Gastrocnemius medialis (tissue), 4 donors: ENCODE data around the gene RAB14. TPM values are rescaled to one million over a fixed set of nuclear protein-coding genes. Genes with fewer than 3 reads are reported as not detected.
"Not testable (repeated sequence)": the region's sequence is repeated elsewhere in the genome, so short reads cannot be mapped to it uniquely, and the experiment has no call there.

Source experiments
- ATAC-seq, 2 donors: fragments of 150-250 bp; one replicate each; pipeline ENCODE4 v1.9.1; 2016
- DNase-seq, 2 donors: peaks; one replicate each; pipeline ENCODE4 v3.0.0-alpha.2; 2019
- H3K27ac ChIP-seq, 4 donors: fragments of 200-600 bp; sonication (generic); 1 replicate in 1 of 4; 2 replicates in 3 of 4; pipeline ENCODE4 v1.5.1; 2016 to 2018; ENCODE audit warnings: mild to moderate bottlenecking in 2 of 4, moderate library complexity in 1 of 4
- H3K27me3 ChIP-seq, 3 donors: fragments of 200-600 bp; sonication (generic) in 2 of 3; 1 replicate in 1 of 3; 2 replicates in 2 of 3; pipeline versions ENCODE4 v1.5.1 to v1.6.0; 2016 to 2019; ENCODE audit warnings: mild to moderate bottlenecking in 1 of 3, moderate library complexity in 1 of 3
- H3K36me3 ChIP-seq, 2 donors: fragments of 200-600 bp; sonication (generic) in 1 of 2; one replicate each; pipeline ENCODE4 v1.5.1; 2017 to 2018
- H3K4me1 ChIP-seq, 2 donors: fragments of 200-600 bp; sonication (generic) in 1 of 2; one replicate each; pipeline ENCODE4 v1.5.1; 2016 to 2017; ENCODE audit warnings: mild to moderate bottlenecking in 2 of 2
- H3K4me3 ChIP-seq, 4 donors: fragments of 200-600 bp; sonication (generic) in 3 of 4; 1 replicate in 1 of 4; 2 replicates in 3 of 4; pipeline ENCODE4 v1.5.1; 2016 to 2019; ENCODE audit warnings: mild to moderate bottlenecking in 2 of 4
- H3K9me3 ChIP-seq, 3 donors: fragments of 200-600 bp; sonication (generic) in 2 of 3; 1 replicate in 1 of 3; 2 replicates in 2 of 3; pipeline ENCODE4 v1.5.1; 2016 to 2019
- POLR2A ChIP-seq, 2 donors: fragments of 450-650 bp; IDR thresholded peaks; one replicate each; pipeline ENCODE4 v1.6.1; 2017; ENCODE audit warnings: antibody characterized with exemption in 2 of 2, mild to moderate bottlenecking in 2 of 2, moderate library complexity in 2 of 2
- in situ Hi-C, 4 donors: fragments of 200-750 bp; cut with MboI; loops; one replicate each; pipeline versions ENCODE4 v1.15.0 to v1.8.0; 2017; ENCODE audit warnings: low sequenced_read_pairs in 4 of 4
- intact Hi-C: fragments of 100-400 bp; cut with DNase I; formaldehyde crosslinking; loops from one replicate; pipeline ENCODE4 v1.15.1; 2023; ENCODE audit warnings: low total_unique reads
- total RNA-seq, 4 donors: library from RNA; depleted of rRNA; stranded (reverse); fragments of >200 nt; gene quantifications; one replicate each; pipeline versions ENCODE4 v1.1.0 to v1.2.3, GENCODE V29; 2016
- TF ChIP-seq, protein P1 (sequence below), 5 experiments: fragments of 450-650 bp in 3 of 5; fragments of 200-600 bp in 2 of 5; sonication (generic) in 2 of 5; IDR thresholded peaks in 4 of 5; conservative IDR thresholded peaks in 1 of 5; 1 replicate in 4 of 5; 2 replicates in 1 of 5; pipeline ENCODE4 v1.5.1; 2016 to 2019; ENCODE audit warnings: antibody characterized with exemption in 5 of 5, mild to moderate bottlenecking in 3 of 5, moderate library complexity in 3 of 5

Gene RAB14
- total RNA-seq, 4 donors from 2014 or later, result 18.7 to 26.8 (median 19.5) TPM

DNA sequence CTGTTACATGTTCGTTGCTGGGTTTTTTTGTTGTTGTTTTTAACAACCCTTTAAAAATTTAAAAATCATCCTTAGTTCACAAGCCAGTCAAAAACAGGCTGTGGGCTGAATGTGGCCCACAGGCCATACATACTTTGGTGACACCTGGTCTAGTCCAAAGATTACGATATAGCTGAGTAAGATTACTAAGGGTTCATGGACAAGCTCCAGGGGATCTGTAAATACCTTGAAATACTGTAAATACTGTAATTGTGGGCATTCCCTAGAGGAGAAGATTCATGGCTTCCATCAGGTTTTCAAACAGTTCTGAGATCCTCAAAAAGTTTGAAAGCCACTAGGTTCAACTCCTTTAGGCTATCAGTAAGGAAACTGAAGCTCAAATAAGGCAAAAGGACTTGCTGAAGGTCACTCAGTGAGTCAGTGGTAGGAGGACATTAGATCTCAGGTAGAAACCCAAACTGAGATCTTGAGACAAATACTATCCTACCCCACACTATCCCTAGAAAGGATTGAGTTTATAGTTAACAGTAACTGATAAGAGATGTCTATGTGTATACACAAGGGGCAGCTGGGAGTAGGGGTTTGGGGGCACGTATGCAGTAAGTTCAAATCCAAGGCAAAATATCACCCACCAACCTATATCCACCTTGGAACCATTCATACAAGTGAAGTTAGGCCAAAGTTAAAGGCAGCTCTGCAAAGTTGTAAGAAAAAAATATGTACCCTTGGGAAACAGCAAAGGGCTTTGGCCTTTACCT, 17.8 kb downstream of the RAB14 start:
- H3K27me3 ChIP-seq, result no peaks in the 10 kb centered on the region
- H3K9me3 ChIP-seq, result no peaks in the 10 kb centered on the region
- DNase-seq (no peak), ATAC-seq (no peak)
- intact Hi-C loops (no loop called here), in situ Hi-C loops (no loop called here)
- peaks cover 14 to 26% of the 10 kb centered on the region in 2 donors for H3K4me1 ChIP-seq
- H3K4me3 ChIP-seq, result no peak overlapping the region
- no peak for TF ChIP-seq POLR2A (IDR thresholded peaks at IDR 0.05)
- TF ChIP-seq, protein P1, sequence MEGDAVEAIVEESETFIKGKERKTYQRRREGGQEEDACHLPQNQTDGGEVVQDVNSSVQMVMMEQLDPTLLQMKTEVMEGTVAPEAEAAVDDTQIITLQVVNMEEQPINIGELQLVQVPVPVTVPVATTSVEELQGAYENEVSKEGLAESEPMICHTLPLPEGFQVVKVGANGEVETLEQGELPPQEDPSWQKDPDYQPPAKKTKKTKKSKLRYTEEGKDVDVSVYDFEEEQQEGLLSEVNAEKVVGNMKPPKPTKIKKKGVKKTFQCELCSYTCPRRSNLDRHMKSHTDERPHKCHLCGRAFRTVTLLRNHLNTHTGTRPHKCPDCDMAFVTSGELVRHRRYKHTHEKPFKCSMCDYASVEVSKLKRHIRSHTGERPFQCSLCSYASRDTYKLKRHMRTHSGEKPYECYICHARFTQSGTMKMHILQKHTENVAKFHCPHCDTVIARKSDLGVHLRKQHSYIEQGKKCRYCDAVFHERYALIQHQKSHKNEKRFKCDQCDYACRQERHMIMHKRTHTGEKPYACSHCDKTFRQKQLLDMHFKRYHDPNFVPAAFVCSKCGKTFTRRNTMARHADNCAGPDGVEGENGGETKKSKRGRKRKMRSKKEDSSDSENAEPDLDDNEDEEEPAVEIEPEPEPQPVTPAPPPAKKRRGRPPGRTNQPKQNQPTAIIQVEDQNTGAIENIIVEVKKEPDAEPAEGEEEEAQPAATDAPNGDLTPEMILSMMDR (IDR thresholded peaks at IDR 0.05 in 4 of 5, conservative IDR thresholded peaks at IDR 0.05 in 1 of 5), result no peak
- H3K36me3 ChIP-seq, result peaks cover 0 to 18% of the 10 kb centered on the region in 2 donors
- no peak overlapping the region for H3K27ac ChIP-seq

GRCh38 chr9:121182989-121183388, 18.7 kb downstream of the RAB14 start:
- intact Hi-C loops, result no loop called here
- no peak overlapping the region for H3K27ac ChIP-seq
- peaks cover 0 to 18% of the 10 kb centered on the region in 2 donors for H3K36me3 ChIP-seq

GRCh38 chr9:121182101-121182836, 19.4 kb downstream of the RAB14 start:
- Histone ChIP-seq H3K4me1 (peaks cover 14 to 26% of the 10 kb centered on the region in 2 donors), H3K36me3 (peaks cover 0 to 18% of the 10 kb centered on the region in 2 donors), H3K4me3 (no peak overlapping the region), H3K9me3 (no peaks in the 10 kb centered on the region), H3K27me3 (no peaks in the 10 kb centered on the region), H3K27ac (no peak overlapping the region)
- in situ Hi-C loops, result no loop called here
- DNase-seq (no peak), ATAC-seq (no peak)
- TF ChIP-seq POLR2A (IDR thresholded peaks at IDR 0.05), result no peak
- TF ChIP-seq, protein P1 (IDR thresholded peaks at IDR 0.05 in 4 of 5, conservative IDR thresholded peaks at IDR 0.05 in 1 of 5), result no peak
- intact Hi-C loops, result no loop called here

More at GRCh38 chr9:121182989-121183388, 18.7 kb downstream of the RAB14 start:
- Histone ChIP-seq H3K9me3 (no peaks in the 10 kb centered on the region), H3K4me1 (peaks cover 14 to 26% of the 10 kb centered on the region in 2 donors), H3K4me3 (no peak overlapping the region), H3K27me3 (no peaks in the 10 kb centered on the region)
- DNase-seq, result no peak
- in situ Hi-C loops, result no loop called here
- TF ChIP-seq, protein P1 (IDR thresholded peaks at IDR 0.05 in 4 of 5, conservative IDR thresholded peaks at IDR 0.05 in 1 of 5), result no peak
- no peak for TF ChIP-seq POLR2A (IDR thresholded peaks at IDR 0.05)
- no peak for ATAC-seq

- Histone ChIP-seq H3K9me3 (no peaks in the 10 kb centered on the region), H3K36me3 (peaks cover 0 to 18% of the 10 kb centered on the region in 2 donors), H3K4me1 (peaks cover 14 to 26% of the 10 kb centered on the region in 2 donors), H3K27ac (no peak overlapping the region), H3K4me3 (no peak overlapping the region), H3K27me3 (no peaks in the 10 kb centered on the region)
- ATAC-seq, result no peak
- in situ Hi-C loops (no loop called here), intact Hi-C loops (no loop called here)
- DNase-seq, result no peak
- TF ChIP-seq, protein P1 (IDR thresholded peaks at IDR 0.05 in 4 of 5, conservative IDR thresholded peaks at IDR 0.05 in 1 of 5), result no peak
- no peak for TF ChIP-seq POLR2A (IDR thresholded peaks at IDR 0.05)
Measured at GRCh38 chr9:121179930-121180681, 21.6 kb downstream of the RAB14 start.

DNA sequence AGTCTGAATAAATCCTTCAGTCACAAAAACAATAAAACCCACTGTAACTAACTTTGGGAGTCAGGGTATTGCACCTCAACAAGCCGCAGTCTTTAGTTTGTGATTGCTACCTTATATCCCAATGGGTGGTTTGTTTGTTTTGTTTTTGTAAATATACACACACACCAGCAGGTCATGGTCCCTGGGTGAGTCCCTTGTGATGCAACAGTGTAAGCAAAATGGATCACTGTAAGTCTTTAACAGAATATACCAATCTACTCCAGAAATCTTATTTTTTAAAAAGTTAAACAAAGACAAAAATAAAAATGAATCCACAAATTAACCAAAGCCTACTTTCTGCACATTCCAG, 22.3 kb downstream of the RAB14 start:
- in situ Hi-C loops, DNase-seq, H3K27me3 ChIP-seq, intact Hi-C loops, H3K9me3 ChIP-seq, H3K27ac ChIP-seq, ATAC-seq, H3K4me3 ChIP-seq: not testable (repeated sequence)
- Histone ChIP-seq H3K36me3 (peaks cover 0 to 18% of the 10 kb centered on the region in 2 donors), H3K4me1 (peaks cover 14 to 25% of the 10 kb centered on the region in 2 donors)
